ENCODE data around the gene RHBDF2.

Gene RHBDF2

GRCh38 chr17:76475302-76475701 is 25.9 kb downstream of the RHBDF2 start:
- Histone ChIP-seq H3K9me3 (ENCODE audit: control insufficient read depth, insufficient read depth, low read depth, low read length) (no peaks in the 10 kb centered on the region), H3K9ac (ENCODE audit: low read length) (no peak overlapping the region), H3K4me1 (ENCODE audit: control insufficient read depth, insufficient read depth, low read length) (no peaks in the 10 kb centered on the region), H3K27ac (ENCODE audit: low read depth, low read length) (no peak overlapping the region), H3K36me3 (ENCODE audit: control insufficient read depth, insufficient read depth, low read length) (peaks cover 50% of the 10 kb centered on the region), H3K27me3 (ENCODE audit: control insufficient read depth, insufficient read depth, low read length) (no peaks in the 10 kb centered on the region), H3K4me3 (ENCODE audit: low read depth, low read length) (no peak overlapping the region)

DNA sequence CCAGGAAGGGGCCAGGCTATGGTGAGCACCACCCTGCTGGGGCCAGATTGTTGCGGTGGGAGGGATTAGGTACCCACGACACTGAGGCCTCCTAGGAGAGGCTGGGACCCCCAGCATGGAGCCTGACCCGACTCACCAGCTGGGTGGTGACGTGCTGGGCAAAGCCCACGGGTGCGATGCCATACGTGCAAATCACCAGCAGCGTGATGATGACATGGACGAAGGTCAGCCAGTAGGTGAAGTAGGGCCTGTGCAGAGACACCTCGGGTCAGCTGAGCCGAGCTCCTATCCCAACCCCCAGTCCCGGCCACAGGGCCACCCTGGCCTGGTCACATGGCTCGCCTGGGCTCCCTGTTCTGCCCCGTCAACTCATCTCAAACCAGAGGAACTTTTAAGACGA is 26.3 kb downstream of the RHBDF2 start:
- Histone ChIP-seq H3K36me3 (ENCODE audit: control insufficient read depth, insufficient read depth, low read length) (peaks cover 50% of the 10 kb centered on the region), H3K9me3 (ENCODE audit: control insufficient read depth, insufficient read depth, low read depth, low read length) (no peaks in the 10 kb centered on the region), H3K4me3 (ENCODE audit: low read depth, low read length) (no peak overlapping the region), H3K27ac (ENCODE audit: low read depth, low read length) (no peak overlapping the region), H3K27me3 (ENCODE audit: control insufficient read depth, insufficient read depth, low read length) (no peaks in the 10 kb centered on the region), H3K9ac (ENCODE audit: low read length) (no peak overlapping the region), H3K4me1 (ENCODE audit: control insufficient read depth, insufficient read depth, low read length) (no peaks in the 10 kb centered on the region)

GRCh38 chr17:76474238-76474637 is 27.0 kb downstream of the RHBDF2 start:
- no peak overlapping the region for H3K27ac ChIP-seq (ENCODE audit: low read depth, low read length)
- no peaks in the 10 kb centered on the region for H3K27me3 ChIP-seq (ENCODE audit: control insufficient read depth, insufficient read depth, low read length)
- H3K9me3 ChIP-seq (ENCODE audit: control insufficient read depth, insufficient read depth, low read depth, low read length) = no peaks in the 10 kb centered on the region
- H3K9ac ChIP-seq (ENCODE audit: low read length) = no peak overlapping the region
- H3K4me3 ChIP-seq (ENCODE audit: low read depth, low read length) = no peak overlapping the region
- peaks cover 50% of the 10 kb centered on the region for H3K36me3 ChIP-seq (ENCODE audit: control insufficient read depth, insufficient read depth, low read length)
- no peaks in the 10 kb centered on the region for H3K4me1 ChIP-seq (ENCODE audit: control insufficient read depth, insufficient read depth, low read length)

GRCh38 chr17:76473541-76473985 is 27.7 kb downstream of the RHBDF2 start:
- H3K27me3 ChIP-seq (ENCODE audit: control insufficient read depth, insufficient read depth, low read length) = no peaks in the 10 kb centered on the region
- peaks cover 43% of the 10 kb centered on the region for H3K36me3 ChIP-seq (ENCODE audit: control insufficient read depth, insufficient read depth, low read length)
- no peak overlapping the region for H3K9ac ChIP-seq (ENCODE audit: low read length)
- H3K27ac ChIP-seq (ENCODE audit: low read depth, low read length) = no peak overlapping the region
- no peak overlapping the region for H3K4me3 ChIP-seq (ENCODE audit: low read depth, low read length)
- H3K4me1 ChIP-seq (ENCODE audit: control insufficient read depth, insufficient read depth, low read length) = no peaks in the 10 kb centered on the region
- H3K9me3 ChIP-seq (ENCODE audit: control insufficient read depth, insufficient read depth, low read depth, low read length) = no peaks in the 10 kb centered on the region

- no peaks in the 10 kb centered on the region for H3K9me3 ChIP-seq (ENCODE audit: control insufficient read depth, insufficient read depth, low read depth, low read length)
- peaks cover 39% of the 10 kb centered on the region for H3K36me3 ChIP-seq (ENCODE audit: control insufficient read depth, insufficient read depth, low read length)
- no peak overlapping the region for H3K27ac ChIP-seq (ENCODE audit: low read depth, low read length)
- peaks cover under 1% of the 10 kb centered on the region; the same call in 1 of the 2 replicates for H3K4me1 ChIP-seq (ENCODE audit: control insufficient read depth, insufficient read depth, low read length)
- no peaks in the 10 kb centered on the region for H3K27me3 ChIP-seq (ENCODE audit: control insufficient read depth, insufficient read depth, low read length)
- H3K4me3 ChIP-seq (ENCODE audit: low read depth, low read length) = no peak overlapping the region
- no peak overlapping the region for H3K9ac ChIP-seq (ENCODE audit: low read length)
These were observed 28.5 kb downstream of the RHBDF2 start for GRCh38 chr17:76472726-76473125.

DNA sequence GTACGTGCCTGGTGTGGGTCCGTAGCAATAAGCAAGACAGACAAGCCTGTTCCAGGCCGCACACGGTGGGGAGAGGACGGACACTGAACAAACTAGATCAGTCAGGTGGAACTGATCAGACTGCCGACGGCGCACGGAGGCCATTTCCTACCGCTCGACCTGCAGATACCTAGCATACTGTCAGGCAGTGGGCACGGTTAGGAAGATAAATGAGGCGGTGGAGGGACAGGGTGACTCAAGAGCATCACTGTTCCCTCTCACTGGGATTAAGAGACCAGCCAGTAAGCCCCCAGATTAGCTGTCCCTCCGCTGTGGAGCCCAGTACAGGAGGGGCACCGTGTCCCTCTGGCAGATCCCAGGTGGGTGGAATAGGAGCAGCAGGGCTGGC is 29.0 kb downstream of the RHBDF2 start:
- Histone ChIP-seq H3K27me3 (ENCODE audit: control insufficient read depth, insufficient read depth, low read length) (no peaks in the 10 kb centered on the region), H3K9ac (ENCODE audit: low read length) (no peak overlapping the region), H3K4me1 (ENCODE audit: control insufficient read depth, insufficient read depth, low read length) (peaks cover 5% of the 10 kb centered on the region), H3K27ac (ENCODE audit: low read depth, low read length) (no peak overlapping the region), H3K4me3 (ENCODE audit: low read depth, low read length) (no peak overlapping the region), H3K9me3 (ENCODE audit: control insufficient read depth, insufficient read depth, low read depth, low read length) (no peaks in the 10 kb centered on the region), H3K36me3 (ENCODE audit: control insufficient read depth, insufficient read depth, low read length) (peaks cover 39% of the 10 kb centered on the region)

DNA sequence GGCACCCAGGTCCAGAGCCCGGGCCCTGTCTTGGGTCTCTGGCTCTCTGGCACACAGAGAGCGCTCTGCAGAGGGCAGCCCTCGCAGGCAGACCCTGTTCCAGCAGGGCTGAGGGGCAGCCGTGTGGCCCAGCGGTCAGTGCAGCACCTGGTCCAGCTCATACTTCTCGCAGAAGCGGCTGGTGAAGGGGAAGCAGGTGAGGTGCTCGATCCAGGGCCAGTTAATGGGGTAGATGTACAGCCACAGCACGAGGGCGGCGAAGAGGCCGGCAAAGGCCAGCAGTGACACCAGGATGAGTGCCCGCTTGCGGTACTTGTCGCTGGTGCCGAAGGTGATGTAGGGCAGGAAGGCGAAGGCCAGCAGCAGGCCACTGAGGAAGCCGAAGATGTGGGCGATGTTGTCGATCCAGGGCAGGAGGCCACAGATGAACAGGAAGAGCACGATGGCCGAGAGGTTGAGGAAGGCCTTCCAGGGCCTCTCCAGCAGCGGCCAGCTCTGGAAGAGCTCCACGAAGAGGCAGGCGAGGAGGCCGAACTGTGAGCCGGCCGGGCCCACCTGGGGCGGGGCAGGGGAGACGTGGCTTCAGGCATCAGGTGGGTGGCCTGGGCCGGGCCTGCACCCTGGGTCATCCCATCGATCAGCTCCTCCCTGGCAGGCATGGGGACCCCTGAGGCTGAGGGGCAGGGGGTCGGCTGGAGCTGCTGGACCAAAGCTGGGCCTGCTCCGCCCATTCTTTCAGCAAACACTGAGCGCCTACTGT is 29.5 kb downstream of the RHBDF2 start:
- Histone ChIP-seq H3K27me3 (ENCODE audit: control insufficient read depth, insufficient read depth, low read length) (no peaks in the 10 kb centered on the region), H3K9ac (ENCODE audit: low read length) (no peak overlapping the region), H3K9me3 (ENCODE audit: control insufficient read depth, insufficient read depth, low read depth, low read length) (no peaks in the 10 kb centered on the region), H3K4me1 (ENCODE audit: control insufficient read depth, insufficient read depth, low read length) (peaks cover 6% of the 10 kb centered on the region), H3K36me3 (ENCODE audit: control insufficient read depth, insufficient read depth, low read length) (peaks cover 39% of the 10 kb centered on the region), H3K4me3 (ENCODE audit: low read depth, low read length) (no peak overlapping the region), H3K27ac (ENCODE audit: low read depth, low read length) (no peak overlapping the region)

GRCh38 chr17:76469991-76470739 is 31.1 kb downstream of the RHBDF2 start:
- H3K36me3 ChIP-seq (ENCODE audit: control insufficient read depth, insufficient read depth, low read length) = peaks cover 39% of the 10 kb centered on the region
- no peak overlapping the region for H3K27ac ChIP-seq (ENCODE audit: low read depth, low read length)
- H3K9me3 ChIP-seq (ENCODE audit: control insufficient read depth, insufficient read depth, low read depth, low read length) = no peaks in the 10 kb centered on the region
- no peak overlapping the region for H3K9ac ChIP-seq (ENCODE audit: low read length)
- H3K27me3 ChIP-seq (ENCODE audit: control insufficient read depth, insufficient read depth, low read length) = no peaks in the 10 kb centered on the region
- peaks cover 6% of the 10 kb centered on the region for H3K4me1 ChIP-seq (ENCODE audit: control insufficient read depth, insufficient read depth, low read length)
- H3K4me3 ChIP-seq (ENCODE audit: low read depth, low read length) = no peak overlapping the region

DNA sequence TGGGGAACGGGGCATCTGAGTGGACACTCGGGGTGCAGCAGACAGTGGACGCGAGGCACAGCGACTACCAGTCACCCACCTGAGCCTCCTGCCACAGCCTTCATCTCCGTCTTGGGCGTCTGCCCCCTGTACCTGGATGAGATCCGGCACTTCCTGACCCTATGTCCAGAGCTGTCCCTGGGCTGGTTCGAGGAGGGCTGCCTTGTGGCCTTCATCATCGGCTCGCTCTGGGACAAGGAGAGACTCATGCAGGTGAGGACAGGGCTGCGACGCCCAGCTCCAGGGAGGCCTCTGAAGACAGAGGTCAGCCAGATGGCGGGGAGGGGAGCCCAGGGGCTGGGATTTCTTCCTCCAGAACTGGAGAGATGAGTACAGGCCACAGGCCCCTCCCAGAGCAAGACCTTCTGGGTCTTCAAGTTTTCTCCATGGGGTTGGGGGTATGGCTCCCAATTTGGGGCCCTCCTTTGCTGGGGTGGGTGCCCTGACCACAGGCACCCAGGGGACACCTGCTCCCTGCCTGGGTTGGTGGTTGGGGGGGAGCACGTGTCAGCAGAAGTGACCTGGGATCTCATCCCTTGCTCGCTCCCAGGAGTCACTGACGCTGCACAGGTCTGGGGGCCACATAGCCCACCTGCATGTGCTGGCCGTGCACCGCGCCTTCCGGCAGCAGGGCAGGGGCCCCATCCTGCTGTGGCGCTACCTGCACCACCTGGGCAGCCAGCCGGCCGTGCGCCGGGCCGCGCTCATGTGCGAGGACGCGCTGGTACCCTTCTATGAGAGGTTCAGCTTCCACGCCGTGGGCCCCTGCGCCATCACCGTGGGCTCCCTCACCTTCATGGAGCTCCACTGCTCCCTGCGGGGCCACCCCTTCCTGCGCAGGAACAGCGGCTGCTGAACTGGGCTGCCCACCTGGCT is 31.9 kb downstream of the RHBDF2 start:
- Histone ChIP-seq H3K9ac (ENCODE audit: low read length) (no peak overlapping the region), H3K27ac (ENCODE audit: low read depth, low read length) (no peak overlapping the region), H3K27me3 (ENCODE audit: control insufficient read depth, insufficient read depth, low read length) (no peaks in the 10 kb centered on the region), H3K4me1 (ENCODE audit: control insufficient read depth, insufficient read depth, low read length) (peaks cover 6% of the 10 kb centered on the region), H3K9me3 (ENCODE audit: control insufficient read depth, insufficient read depth, low read depth, low read length) (no peaks in the 10 kb centered on the region), H3K4me3 (ENCODE audit: low read depth, low read length) (no peak overlapping the region), H3K36me3 (ENCODE audit: control insufficient read depth, insufficient read depth, low read length) (peaks cover 33% of the 10 kb centered on the region)

DNA sequence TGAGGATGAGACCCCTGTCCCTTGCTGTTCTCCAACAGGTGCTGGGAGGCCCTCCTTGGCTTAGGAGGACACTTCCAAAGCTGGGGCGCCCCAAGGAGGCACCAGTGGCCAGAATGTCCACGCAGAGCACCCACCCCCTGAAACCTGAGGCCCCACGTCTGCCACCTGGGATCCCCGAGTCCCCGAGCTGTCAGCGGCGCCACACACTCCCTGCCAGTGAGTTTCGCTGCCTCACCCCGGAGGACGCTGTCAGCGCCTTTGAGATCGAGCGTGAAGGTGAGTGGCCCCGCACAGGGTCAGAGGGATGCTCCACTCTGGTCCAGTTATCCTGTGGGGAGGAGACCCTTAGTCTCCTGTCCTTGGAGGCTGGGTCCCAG is 32.6 kb downstream of the RHBDF2 start:
- H3K9me3 ChIP-seq (ENCODE audit: control insufficient read depth, insufficient read depth, low read depth, low read length) = no peaks in the 10 kb centered on the region
- no peak overlapping the region for H3K27ac ChIP-seq (ENCODE audit: low read depth, low read length)
- no peak overlapping the region for H3K9ac ChIP-seq (ENCODE audit: low read length)
- H3K4me1 ChIP-seq (ENCODE audit: control insufficient read depth, insufficient read depth, low read length) = peaks cover 6% of the 10 kb centered on the region
- peaks cover 27% of the 10 kb centered on the region for H3K36me3 ChIP-seq (ENCODE audit: control insufficient read depth, insufficient read depth, low read length)
- H3K27me3 ChIP-seq (ENCODE audit: control insufficient read depth, insufficient read depth, low read length) = no peaks in the 10 kb centered on the region
- no peak overlapping the region for H3K4me3 ChIP-seq (ENCODE audit: low read depth, low read length)

All from HUES6 (cell line).